Prostate gland (tissue), 2 donors: ENCODE results near the gene C1QTNF7. TPM values are rescaled to one million over a fixed set of nuclear protein-coding genes. Genes with fewer than 3 reads are reported as not detected.

Experiments
- DNase-seq: peaks from one replicate; pipeline ENCODE4 v3.0.0-alpha.2; 2019; ENCODE audit warnings: low spot score
- H3K27ac ChIP-seq, 2 donors: fragments of 200-600 bp; sonication (generic); 2 replicates each; pipeline ENCODE4 v1.5.1; 2017 to 2019
- H3K27me3 ChIP-seq: fragments of 200-600 bp; sonication (generic); replicated peaks from 2 replicates; pipeline ENCODE4 v1.5.1; 2019; ENCODE audit not compliant: insufficient read depth
- H3K36me3 ChIP-seq, 2 donors: fragments of 200-600 bp; sonication (generic); 1 replicate in 1 of 2; 2 replicates in 1 of 2; pipeline versions ENCODE4 v1.5.1 to v1.8.1; 2017 to 2019
- H3K4me1 ChIP-seq: fragments of 200-600 bp; sonication (generic); replicated peaks from 2 replicates; pipeline ENCODE4 v1.5.1; 2019
- H3K4me3 ChIP-seq, 2 donors: fragments of 200-600 bp; sonication (generic); 2 replicates each; pipeline ENCODE4 v1.5.1; 2017 to 2019
- H3K9me3 ChIP-seq: fragments of 200-600 bp; sonication (generic); 2 replicates; pipeline ENCODE4 v1.5.1; 2017
- POLR2A ChIP-seq: fragments of 450-650 bp; IDR thresholded peaks from one replicate; pipeline ENCODE4 v1.6.1; 2016; ENCODE audit warnings: antibody characterized with exemption, mild to moderate bottlenecking
- POLR2AphosphoS5 ChIP-seq: sonication (generic); formaldehyde crosslinking; IDR thresholded peaks from one replicate; pipeline ENCODE4 v1.6.1; 2017; ENCODE audit warnings: antibody characterized with exemption
- WGBS: methylation state at CpG from one replicate; pipeline ENCODE4 v1.1.5; 2018; 5-methylcytosine and 5-hydroxymethylcytosine counted together
- intact Hi-C: fragments of 100-400 bp; cut with DNase I; formaldehyde crosslinking; loops from one replicate; pipeline ENCODE4 v1.14.2; 2022
- total RNA-seq, 2 donors: library from RNA; depleted of rRNA; stranded (reverse); fragments of >200 nt; gene quantifications; one replicate each; pipeline ENCODE4 v1.1.0, GENCODE V29; 2016
- TF ChIP-seq, protein P1 (sequence below), 4 experiments: fragments of 200-600 bp in 2 of 4; fragments of 450-650 bp in 2 of 4; sonication (generic) in 2 of 4; IDR thresholded peaks; 1 replicate in 3 of 4; 2 replicates in 1 of 4; pipeline ENCODE4 v1.5.1; 2016 to 2019; ENCODE audit warnings: antibody characterized with exemption in 4 of 4, mild to moderate bottlenecking in 2 of 4, moderate library complexity in 2 of 4

Gene C1QTNF7
- total RNA-seq, 2 donors from 2014 or later: 4.6 to 6.0 TPM

DNA sequence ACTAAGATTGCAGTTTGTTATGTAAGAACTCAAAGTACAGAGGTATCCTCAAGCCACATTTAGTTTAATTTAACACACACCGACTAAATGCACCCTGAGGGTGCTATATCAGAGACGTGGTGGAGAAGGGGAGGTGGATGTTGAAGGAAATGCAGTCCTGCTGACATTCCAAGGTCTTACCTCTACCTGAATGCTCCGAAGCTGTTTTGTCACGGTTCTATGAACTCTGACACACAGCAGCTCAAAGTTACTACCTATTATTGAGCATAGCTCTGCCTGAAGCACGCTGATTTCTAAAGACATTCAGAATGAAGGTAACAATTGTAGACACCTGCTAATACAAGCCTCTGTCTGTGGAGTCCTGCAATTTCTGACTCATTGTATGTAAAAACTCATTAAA is 48.6 kb downstream of the C1QTNF7 start:
- Histone ChIP-seq H3K9me3 (no peaks in the 10 kb centered on the region), H3K4me3 (no peak overlapping the region), H3K4me1 (no peaks in the 10 kb centered on the region), H3K27ac (no peak overlapping the region), H3K36me3 (no peaks in the 10 kb centered on the region), H3K27me3 (no peaks in the 10 kb centered on the region)
- 87% methylated on average over 5 of the region's 5 CpGs for WGBS
- intact Hi-C loops: loop anchor here (5.0 kb wide), 1 partner anchor 251 kb away; no protein-coding TSS in a partner anchor
- DNase-seq: no peak
- TF ChIP-seq POLR2A (no peak), POLR2AphosphoS5 (no peak)
- TF ChIP-seq, protein P1, sequence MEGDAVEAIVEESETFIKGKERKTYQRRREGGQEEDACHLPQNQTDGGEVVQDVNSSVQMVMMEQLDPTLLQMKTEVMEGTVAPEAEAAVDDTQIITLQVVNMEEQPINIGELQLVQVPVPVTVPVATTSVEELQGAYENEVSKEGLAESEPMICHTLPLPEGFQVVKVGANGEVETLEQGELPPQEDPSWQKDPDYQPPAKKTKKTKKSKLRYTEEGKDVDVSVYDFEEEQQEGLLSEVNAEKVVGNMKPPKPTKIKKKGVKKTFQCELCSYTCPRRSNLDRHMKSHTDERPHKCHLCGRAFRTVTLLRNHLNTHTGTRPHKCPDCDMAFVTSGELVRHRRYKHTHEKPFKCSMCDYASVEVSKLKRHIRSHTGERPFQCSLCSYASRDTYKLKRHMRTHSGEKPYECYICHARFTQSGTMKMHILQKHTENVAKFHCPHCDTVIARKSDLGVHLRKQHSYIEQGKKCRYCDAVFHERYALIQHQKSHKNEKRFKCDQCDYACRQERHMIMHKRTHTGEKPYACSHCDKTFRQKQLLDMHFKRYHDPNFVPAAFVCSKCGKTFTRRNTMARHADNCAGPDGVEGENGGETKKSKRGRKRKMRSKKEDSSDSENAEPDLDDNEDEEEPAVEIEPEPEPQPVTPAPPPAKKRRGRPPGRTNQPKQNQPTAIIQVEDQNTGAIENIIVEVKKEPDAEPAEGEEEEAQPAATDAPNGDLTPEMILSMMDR (IDR thresholded peaks at IDR 0.05): no peak

- no peaks in the 10 kb centered on the region for H3K27me3 ChIP-seq
- H3K9me3 ChIP-seq: no peaks in the 10 kb centered on the region
- H3K27ac ChIP-seq: peak overlapping the region; percentile 65 to 69
- DNase-seq: no peak
- intact Hi-C loops: loop anchor here (1.0 to 5.0 kb wide), 2 partner anchors 172 to 249 kb away; no protein-coding TSS in a partner anchor
- no peaks in the 10 kb centered on the region for H3K4me1 ChIP-seq
- H3K4me3 ChIP-seq: peak overlapping the region in 1 of 2 donors; percentile 26
- TF ChIP-seq POLR2A (no peak), POLR2AphosphoS5 (no peak)
- TF ChIP-seq, protein P1 (IDR thresholded peaks at IDR 0.05): no peak
- H3K36me3 ChIP-seq: no peaks in the 10 kb centered on the region
- 57% methylated on average over 5 of the region's 5 CpGs for WGBS
Measured at GRCh38 chr4:15478724-15479088, 50.9 kb downstream of the C1QTNF7 start.

- TF ChIP-seq POLR2A (no peak), POLR2AphosphoS5 (peak; percentile 30)
- TF ChIP-seq, protein P1 (IDR thresholded peaks at IDR 0.05): peak in 3 of 4 experiments; percentile 55 to 75 (median 56)
- Histone ChIP-seq H3K9me3 (no peaks in the 10 kb centered on the region), H3K4me3 (peak overlapping the region; percentile 26 to 37), H3K36me3 (no peaks in the 10 kb centered on the region), H3K4me1 (no peaks in the 10 kb centered on the region), H3K27me3 (no peaks in the 10 kb centered on the region), H3K27ac (peak overlapping the region; percentile 65 to 69)
- DNase-seq: peak; percentile 39
- WGBS: 15% methylated on average over 9 of the region's 11 CpGs
- intact Hi-C loops: loop anchor here (1.0 to 5.0 kb wide), 2 partner anchors 171 to 248 kb away; no protein-coding TSS in a partner anchor
Measured at GRCh38 chr4:15479089-15479912, 51.5 kb downstream of the C1QTNF7 start.

DNA sequence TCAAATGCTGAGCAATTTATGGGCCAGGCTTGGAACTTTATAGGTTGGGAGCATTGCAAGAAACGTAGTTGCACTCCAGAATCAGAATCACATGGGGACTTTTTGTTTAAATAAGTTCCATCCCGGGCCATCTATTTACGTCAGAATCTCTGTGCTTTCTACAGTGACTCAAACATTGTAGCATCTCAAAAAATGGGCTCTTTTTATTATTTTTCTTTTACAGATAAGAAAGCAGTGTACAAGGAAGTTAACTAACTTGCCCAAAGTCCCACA is 52.0 kb downstream of the C1QTNF7 start:
- no peaks in the 10 kb centered on the region for H3K27me3 ChIP-seq
- H3K27ac ChIP-seq: peak overlapping the region; percentile 65 to 69
- no peaks in the 10 kb centered on the region for H3K36me3 ChIP-seq
- H3K4me3 ChIP-seq: peak overlapping the region; percentile 26 to 37
- WGBS: 3% methylated on average over 3 of the region's 3 CpGs
- no peaks in the 10 kb centered on the region for H3K4me1 ChIP-seq
- peak; percentile 7 for DNase-seq
- TF ChIP-seq, protein P1 (IDR thresholded peaks at IDR 0.05): no peak
- TF ChIP-seq POLR2A (no peak), POLR2AphosphoS5 (no peak)
- no peaks in the 10 kb centered on the region for H3K9me3 ChIP-seq
- intact Hi-C loops: loop anchor here (1.0 to 5.0 kb wide), 3 partner anchors 170 to 477 kb away; no protein-coding TSS in a partner anchor
